GM19463 (cell line): ENCODE measurements around the gene RBP7.

Source experiments
- ATAC-seq: cut with Tn5 transposase; IDR thresholded peaks from one replicate; pipeline ENCODE4 v1.9.1; 2021; ENCODE audit warnings: mild to moderate bottlenecking, moderate library complexity; ENCODE audit not compliant: unreplicated experiment

The RBP7 gene

GRCh38 chr1:10064416-10065343, 67.7 kb downstream of the RBP7 start:
- ATAC-seq = no peak

GRCh38 chr1:10065344-10065685, 68.3 kb downstream of the RBP7 start:
- no peak for ATAC-seq
